Measurements from ENCODE around the gene FAM136A. TPM values are rescaled to one million over a fixed set of nuclear protein-coding genes. Genes with fewer than 3 reads are reported as not detected.
A peak's percentile ranks its signal among the peaks of the same experiment; 100 is the strongest.

Gene FAM136A
- total and polyA plus RNA-seq, 8 donors, result 23.7 to 51.0 (median 31.9) TPM

GRCh38 chr2:70330476-70330875 is 28.6 kb upstream of the FAM136A start:
- peaks cover 7 to 13% (median 12%) of the 10 kb centered on the region in 3 donors for H3K4me1 ChIP-seq
- H3K27ac ChIP-seq, result no peak overlapping the region
- no peak for TF ChIP-seq CTCF (IDR thresholded peaks at IDR 0.05)
- no peak for FAIRE-seq
- no peak for DNase-seq
- ATAC-seq, result no peak
- no peaks in the 10 kb centered on the region for H3K9me3 ChIP-seq
- intact Hi-C loops (cut with DNase I), result no loop called here
- H3K4me3 ChIP-seq, result no peak overlapping the region
- WGBS, 2 donors, result 92% methylated on average over 3 of the region's 3 CpGs
- no peaks in the 10 kb centered on the region for H3K27me3 ChIP-seq
- no peaks in the 10 kb centered on the region for H3K36me3 ChIP-seq

- H3K36me3 ChIP-seq, result no peaks in the 10 kb centered on the region
- H3K9me3 ChIP-seq, result no peaks in the 10 kb centered on the region
- no peaks in the 10 kb centered on the region for H3K27me3 ChIP-seq
- ATAC-seq, result peak; percentile 88 to 95 (median 91)
- intact Hi-C loops (cut with DNase I), result no loop called here
- TF ChIP-seq CTCF (IDR thresholded peaks at IDR 0.05), result no peak
- DNase-seq, result peak in 5 of 6 donors; percentile 53 to 74 (median 65)
- peak overlapping the region in 3 of 4 donors; percentile 45 to 82 (median 47) for H3K27ac ChIP-seq
- peak; percentile 13 for FAIRE-seq
- peaks cover 7 to 13% (median 12%) of the 10 kb centered on the region in 3 donors for H3K4me1 ChIP-seq
- no peak overlapping the region for H3K4me3 ChIP-seq
- WGBS, 2 donors, result 25 to 34% methylated on average over 6 of the region's 6 CpGs
Observed at GRCh38 chr2:70328921-70329561, 27.2 kb upstream of the FAM136A start.

DNA sequence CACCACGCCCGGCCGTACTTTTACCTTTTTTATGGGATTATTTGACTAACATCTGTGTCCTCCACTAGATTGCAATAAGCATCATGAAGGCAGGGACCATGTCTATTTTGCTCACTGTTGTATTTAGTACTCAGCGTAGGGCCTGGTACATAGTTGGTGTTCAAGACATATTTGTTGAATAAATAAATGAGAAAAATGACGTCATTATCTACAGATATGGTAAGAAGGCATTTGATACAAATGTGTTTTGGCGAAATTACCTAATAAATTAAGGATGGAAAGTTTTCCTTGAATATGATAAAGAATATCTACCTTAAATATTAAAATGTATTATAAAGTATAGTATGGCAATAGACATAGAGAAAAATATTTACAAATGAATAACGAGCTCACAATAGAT is 24.0 kb upstream of the FAM136A start:
- ATAC-seq, result no peak
- TF ChIP-seq CTCF (IDR thresholded peaks at IDR 0.05), result no peak
- no peak for DNase-seq
- Histone ChIP-seq H3K36me3 (no peaks in the 10 kb centered on the region), H3K9me3 (no peaks in the 10 kb centered on the region), H3K4me3 (no peak overlapping the region), H3K27ac (no peak overlapping the region), H3K27me3 (no peaks in the 10 kb centered on the region), H3K4me1 (peaks cover 7 to 13% (median 12%) of the 10 kb centered on the region in 3 donors)
- intact Hi-C loops (cut with DNase I), result no loop called here
- WGBS, 2 donors, result 76 to 84% methylated on average over 7 of the region's 7 CpGs
- FAIRE-seq, result no peak

- Histone ChIP-seq H3K27me3 (no peaks in the 10 kb centered on the region), H3K9me3 (no peaks in the 10 kb centered on the region), H3K36me3 (no peaks in the 10 kb centered on the region), H3K4me3 (no peak overlapping the region), H3K27ac (no peak overlapping the region), H3K4me1 (no peaks in the 10 kb centered on the region)
- ATAC-seq (no peak), FAIRE-seq (no peak), DNase-seq (no peak)
- intact Hi-C loops (cut with DNase I), result no loop called here
- 70 to 77% methylated on average over 2 of the region's 2 CpGs for WGBS, 2 donors
- TF ChIP-seq CTCF (IDR thresholded peaks at IDR 0.05), result no peak
Observed at GRCh38 chr2:70322518-70322917, 20.7 kb upstream of the FAM136A start.

DNA sequence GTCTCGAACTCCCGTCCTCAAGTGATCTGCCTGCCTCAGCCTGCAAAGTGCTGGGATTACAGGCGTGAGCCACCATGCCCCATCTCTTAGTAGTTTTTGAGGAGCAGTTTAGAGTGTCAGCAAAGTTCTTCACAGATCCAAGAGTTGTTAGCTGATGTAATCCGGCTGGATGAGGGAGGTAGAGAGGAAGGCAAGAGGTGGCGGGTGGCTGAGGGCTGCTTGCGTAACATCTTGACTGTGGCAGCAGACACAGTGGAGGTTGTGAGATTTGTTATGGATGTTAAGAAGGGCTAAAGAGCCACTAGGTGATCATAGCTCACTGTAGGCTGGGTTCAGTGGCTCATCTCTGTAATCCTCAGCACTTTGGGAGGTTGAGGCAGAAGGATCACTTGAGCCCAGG is 19.5 kb upstream of the FAM136A start:
- no peaks in the 10 kb centered on the region for H3K27me3 ChIP-seq
- intact Hi-C loops (cut with DNase I), result no loop called here
- no peak for TF ChIP-seq CTCF (IDR thresholded peaks at IDR 0.05)
- H3K36me3 ChIP-seq, result no peaks in the 10 kb centered on the region
- FAIRE-seq (no peak), DNase-seq (no peak), ATAC-seq (no peak)
- H3K4me3 ChIP-seq, result no peak overlapping the region
- WGBS, 2 donors, result 77 to 88% methylated on average over 6 of the region's 6 CpGs
- H3K4me1 ChIP-seq, result no peaks in the 10 kb centered on the region
- no peak overlapping the region for H3K27ac ChIP-seq
- no peaks in the 10 kb centered on the region for H3K9me3 ChIP-seq

All from pancreas (tissue), 10 donors.